ENCODE data around the gene TAS2R31.
"Not testable (repeated sequence)": the region's sequence is repeated elsewhere in the genome, so short reads cannot be mapped to it uniquely, and the experiment has no call there.

Gene TAS2R31

DNA sequence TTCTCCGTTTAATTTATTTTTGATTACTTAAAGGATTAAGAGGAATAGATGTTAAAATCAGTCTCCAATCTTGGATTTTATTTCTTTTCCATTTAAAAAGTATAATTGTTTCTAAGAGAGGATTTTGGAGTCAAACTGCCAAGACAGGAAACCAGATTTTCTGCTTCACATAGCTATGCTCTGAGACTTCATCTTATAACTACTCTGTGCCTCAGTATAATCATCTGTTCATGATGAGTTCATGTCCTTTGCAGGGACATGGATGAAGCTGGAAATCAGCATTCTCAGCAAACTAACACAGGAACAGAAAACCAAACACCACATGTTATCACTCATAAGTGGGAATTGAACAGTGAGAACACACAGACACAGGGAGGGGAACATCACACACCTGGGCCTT lies 9.0 kb upstream of the TAS2R31 start:
- peaks cover 19% of the 10 kb centered on the region for H3K9me3 Mint-ChIP-seq
- no peaks in the 10 kb centered on the region for H3K4me1 Mint-ChIP-seq
- no peaks in the 10 kb centered on the region for H3K27me3 Mint-ChIP-seq (ENCODE audit: low read depth, poor library complexity)
- TF ChIP-seq, protein P1, sequence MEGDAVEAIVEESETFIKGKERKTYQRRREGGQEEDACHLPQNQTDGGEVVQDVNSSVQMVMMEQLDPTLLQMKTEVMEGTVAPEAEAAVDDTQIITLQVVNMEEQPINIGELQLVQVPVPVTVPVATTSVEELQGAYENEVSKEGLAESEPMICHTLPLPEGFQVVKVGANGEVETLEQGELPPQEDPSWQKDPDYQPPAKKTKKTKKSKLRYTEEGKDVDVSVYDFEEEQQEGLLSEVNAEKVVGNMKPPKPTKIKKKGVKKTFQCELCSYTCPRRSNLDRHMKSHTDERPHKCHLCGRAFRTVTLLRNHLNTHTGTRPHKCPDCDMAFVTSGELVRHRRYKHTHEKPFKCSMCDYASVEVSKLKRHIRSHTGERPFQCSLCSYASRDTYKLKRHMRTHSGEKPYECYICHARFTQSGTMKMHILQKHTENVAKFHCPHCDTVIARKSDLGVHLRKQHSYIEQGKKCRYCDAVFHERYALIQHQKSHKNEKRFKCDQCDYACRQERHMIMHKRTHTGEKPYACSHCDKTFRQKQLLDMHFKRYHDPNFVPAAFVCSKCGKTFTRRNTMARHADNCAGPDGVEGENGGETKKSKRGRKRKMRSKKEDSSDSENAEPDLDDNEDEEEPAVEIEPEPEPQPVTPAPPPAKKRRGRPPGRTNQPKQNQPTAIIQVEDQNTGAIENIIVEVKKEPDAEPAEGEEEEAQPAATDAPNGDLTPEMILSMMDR (IDR thresholded peaks at IDR 0.05): no peak
- no peak for DNase-seq
- H3K27ac Mint-ChIP-seq: peak overlapping the region; percentile 48
- peaks cover 94% of the 10 kb centered on the region for H3K36me3 Mint-ChIP-seq (ENCODE audit: low read depth)
- H3K4me3 Mint-ChIP-seq: no peak overlapping the region

DNA sequence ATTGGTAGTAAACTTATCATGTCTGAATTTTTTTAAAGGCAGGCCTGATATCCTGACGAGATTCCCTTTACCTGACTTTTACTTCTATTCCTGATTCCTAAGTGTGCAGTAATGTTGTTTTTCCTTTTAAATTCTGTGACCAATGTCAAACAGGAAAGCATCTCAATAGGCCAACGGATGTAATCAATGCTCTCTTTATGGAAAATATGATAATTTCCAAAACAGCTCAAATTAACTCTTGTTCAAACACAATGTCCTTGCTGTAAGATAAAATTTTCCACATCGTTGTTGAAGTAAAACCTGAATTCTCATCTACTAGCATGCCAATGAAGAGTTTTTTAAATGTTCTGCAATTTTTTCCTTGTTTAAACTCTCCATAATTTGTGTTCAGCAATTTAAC lies 8.0 kb upstream of the TAS2R31 start:
- TF ChIP-seq, protein P1 (IDR thresholded peaks at IDR 0.05): no peak
- DNase-seq: no peak
- no peak overlapping the region for H3K4me3 Mint-ChIP-seq
- H3K27ac Mint-ChIP-seq: no peak overlapping the region
- H3K36me3 Mint-ChIP-seq (ENCODE audit: low read depth): peaks cover 87% of the 10 kb centered on the region
- H3K9me3 Mint-ChIP-seq: peaks cover 16% of the 10 kb centered on the region
- H3K27me3 Mint-ChIP-seq (ENCODE audit: low read depth, poor library complexity): no peaks in the 10 kb centered on the region
- H3K4me1 Mint-ChIP-seq: no peaks in the 10 kb centered on the region

DNA sequence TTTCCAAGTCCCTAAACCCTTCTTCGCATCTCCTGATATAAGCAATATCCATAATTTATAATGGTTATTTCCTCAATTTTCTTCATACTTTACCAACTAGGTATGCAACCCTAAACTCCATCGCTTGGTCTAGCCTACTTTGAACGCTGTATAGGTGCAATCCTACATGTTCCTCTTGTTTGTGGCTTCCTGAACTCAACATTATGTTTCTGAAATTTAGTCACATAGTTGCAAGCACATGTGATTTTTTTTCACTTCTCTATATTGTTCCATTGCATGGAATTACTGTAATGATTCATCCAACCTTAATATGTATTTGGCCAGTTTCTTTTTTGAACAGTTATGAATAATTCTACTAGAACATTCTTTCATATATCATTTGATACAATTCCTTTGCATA lies 2.8 kb upstream of the TAS2R31 start:
- not testable (repeated sequence) for H3K27me3 Mint-ChIP-seq (ENCODE audit: low read depth, poor library complexity); H3K27ac Mint-ChIP-seq

DNA sequence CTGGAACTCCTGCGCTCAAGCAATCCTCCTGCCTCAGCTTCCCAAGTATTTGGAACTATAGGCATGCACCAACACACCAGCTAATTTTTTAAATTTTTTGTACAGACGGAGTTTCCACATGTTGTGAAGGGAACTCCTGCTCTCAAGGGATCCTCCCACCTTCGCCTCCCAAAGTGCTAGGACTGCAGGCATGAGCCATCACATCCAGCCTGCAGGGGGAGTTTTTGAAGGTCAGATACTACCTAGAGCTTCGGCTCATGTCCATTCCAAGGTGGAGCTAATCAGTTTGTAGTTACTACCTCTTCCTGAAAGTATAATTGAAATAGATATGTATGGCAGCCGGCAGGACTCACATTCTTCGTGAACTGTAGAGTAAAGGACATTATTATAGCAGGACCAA lies 5.1 kb downstream of the TAS2R31 start:
- TF ChIP-seq, protein P1 (IDR thresholded peaks at IDR 0.05): no peak

More for the DNA sequence above, 2.8 kb upstream of the TAS2R31 start:
- H3K9me3 Mint-ChIP-seq, H3K4me1 Mint-ChIP-seq, H3K4me3 Mint-ChIP-seq, DNase-seq: not testable (repeated sequence)
- peaks cover 70% of the 10 kb centered on the region for H3K36me3 Mint-ChIP-seq (ENCODE audit: low read depth)

DNA sequence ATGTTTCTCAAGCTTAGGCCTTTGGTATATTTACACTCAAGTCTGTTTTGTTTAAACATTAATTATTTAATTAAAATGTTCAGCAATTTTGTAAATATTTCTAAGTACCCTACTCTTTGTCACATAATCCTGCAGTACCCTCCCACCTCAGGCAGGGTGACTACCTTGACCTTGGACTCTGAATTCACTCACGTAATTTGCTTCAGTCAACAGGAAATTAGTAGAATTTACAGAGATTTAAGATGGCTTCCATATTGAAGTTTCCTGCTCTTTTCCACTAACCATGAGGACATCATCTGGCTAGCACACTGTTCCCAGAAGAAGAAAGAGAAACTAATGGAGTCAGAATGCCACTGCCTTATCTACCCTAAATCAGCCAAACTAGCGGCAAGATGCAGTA lies 7.8 kb downstream of the TAS2R31 start:
- no peak for DNase-seq
- no peaks in the 10 kb centered on the region for H3K4me1 Mint-ChIP-seq
- H3K27me3 Mint-ChIP-seq (ENCODE audit: low read depth, poor library complexity): no peaks in the 10 kb centered on the region
- TF ChIP-seq, protein P1 (IDR thresholded peaks at IDR 0.05): no peak
- peaks cover 18% of the 10 kb centered on the region for H3K9me3 Mint-ChIP-seq
- H3K36me3 Mint-ChIP-seq (ENCODE audit: low read depth): peaks cover 53% of the 10 kb centered on the region
- peak overlapping the region; percentile 15 for H3K27ac Mint-ChIP-seq
- no peak overlapping the region for H3K4me3 Mint-ChIP-seq

More for the DNA sequence above, 5.1 kb downstream of the TAS2R31 start:
- Mint-ChIP-seq H3K36me3 (ENCODE audit: low read depth) (peaks cover 69% of the 10 kb centered on the region), H3K4me3 (no peak overlapping the region), H3K27me3 (ENCODE audit: low read depth, poor library complexity) (no peaks in the 10 kb centered on the region), H3K4me1 (no peaks in the 10 kb centered on the region), H3K27ac (no peak overlapping the region), H3K9me3 (peaks cover 18% of the 10 kb centered on the region)
- DNase-seq: no peak

DNA sequence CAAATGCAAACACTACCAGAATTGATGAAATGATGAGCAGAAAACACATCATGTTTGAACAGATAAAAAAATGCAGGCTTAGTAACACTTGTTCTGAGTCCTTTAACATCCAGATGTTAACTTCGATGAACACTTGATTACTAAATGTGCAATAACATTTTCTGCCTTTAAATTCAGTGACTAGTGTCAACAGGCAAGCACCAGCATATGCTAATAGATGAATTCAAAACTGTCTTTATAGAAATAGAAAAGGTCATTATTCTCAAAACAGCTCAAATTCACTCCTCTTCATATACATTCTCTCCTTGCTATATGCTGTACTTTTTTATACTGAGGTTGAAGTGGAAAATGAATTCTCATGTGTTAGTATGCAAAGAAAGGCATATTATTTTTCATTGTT lies 8.7 kb downstream of the TAS2R31 start, which contains the start of gene TAS2R19:
Gene TAS2R19, minus strand, starts transcription at position 101 of the 400 bp plus-strand sequence. Its CDS starts 49 bp downstream, at position 52.
- DNase-seq: no peak
- no peaks in the 10 kb centered on the region for H3K27me3 Mint-ChIP-seq (ENCODE audit: low read depth, poor library complexity)
- no peaks in the 10 kb centered on the region for H3K4me1 Mint-ChIP-seq
- peaks cover 50% of the 10 kb centered on the region for H3K36me3 Mint-ChIP-seq (ENCODE audit: low read depth)
- peak within 1 kb of the TSS; percentile 15 for H3K27ac Mint-ChIP-seq
- peaks cover 18% of the 10 kb centered on the region for H3K9me3 Mint-ChIP-seq
- TF ChIP-seq, protein P1 (IDR thresholded peaks at IDR 0.05): no peak
- H3K4me3 Mint-ChIP-seq: no peak within 1 kb of the TSS

Measured in nephron progenitor cell (in vitro differentiated cells).